Activated CD4-positive, alpha-beta memory T cell treated with anti-CD3 and anti-CD28 coated beads, Interleukin-2, amount 10 ng/mL, durations not matched to agents 7 days and 5 days (primary cell): Measurements from ENCODE around the gene PAK6. TPM values are rescaled to one million over a fixed set of nuclear protein-coding genes. Genes with fewer than 3 reads are reported as not detected.

Experiments
- CTCF ChIA-PET: fragments of 350-600 bp; sonication (Branson Sonifier 250); formaldehyde crosslinking; loops from one replicate; lab custom pipeline; 2021; ENCODE audit warnings: antibody characterized with exemption, inconsistent platforms; lab: Charles Lee
- POLR2A ChIA-PET: fragments of 350-600 bp; sonication (Branson Sonifier 250); formaldehyde crosslinking; loops from one replicate; lab custom pipeline; 2021; ENCODE audit warnings: antibody characterized with exemption; lab: Charles Lee
- DNase-seq: peaks from one replicate; pipeline ENCODE4 v3.0.0-alpha.2; 2020
- H3K27ac Mint-ChIP-seq: one replicate; pipeline ENCODE4 v1.8.0; 2021; ENCODE audit warnings: mild to moderate bottlenecking, mixed read lengths
- H3K27me3 Mint-ChIP-seq: one replicate; pipeline ENCODE4 v1.8.0; 2021; ENCODE audit warnings: mixed read lengths
- H3K36me3 Mint-ChIP-seq: one replicate; pipeline ENCODE4 v1.8.0; 2021; ENCODE audit warnings: low read depth, mixed read lengths
- H3K4me1 Mint-ChIP-seq: one replicate; pipeline ENCODE4 v1.8.0; 2021; ENCODE audit warnings: mixed read lengths
- H3K4me3 Mint-ChIP-seq: one replicate; pipeline ENCODE4 v1.8.0; 2021; ENCODE audit warnings: mild to moderate bottlenecking, mixed read lengths
- H3K9me3 Mint-ChIP-seq: one replicate; pipeline ENCODE4 v1.8.0; 2021; ENCODE audit warnings: mixed read lengths
- total RNA-seq, 2 experiments: library from RNA; stranded (reverse); gene quantifications; one replicate each; pipeline ENCODE4 v1.2.3, GENCODE V29; 2021

The PAK6 gene
- total RNA-seq, 2 experiments from 2014 or later: 0.20 to 0.65 TPM

- no peak for DNase-seq
- no peak overlapping the region for H3K4me3 Mint-ChIP-seq
- no peak overlapping the region for H3K27ac Mint-ChIP-seq
- H3K4me1 Mint-ChIP-seq: peaks cover 3% of the 10 kb centered on the region
- no peaks in the 10 kb centered on the region for H3K9me3 Mint-ChIP-seq
- peaks cover 35% of the 10 kb centered on the region for H3K27me3 Mint-ChIP-seq
- CTCF ChIA-PET: interaction anchor here (1.2 to 10.3 kb wide), 10 partner anchors 12 to 489 kb away, joined by 3 to 262 read pairs (median 10); partner anchors contain the start of gene PLCB2
- POLR2A ChIA-PET: interaction anchor here (1.0 kb wide), 1 partner anchor 229 kb away, joined by 4 read pairs; no protein-coding TSS in a partner anchor
- H3K36me3 Mint-ChIP-seq: no peaks in the 10 kb centered on the region
Measured at GRCh38 chr15:40275954-40276353, 37.1 kb downstream of the PAK6 start.

- no peak for DNase-seq
- Mint-ChIP-seq H3K4me3 (no peak overlapping the region), H3K36me3 (no peaks in the 10 kb centered on the region), H3K27me3 (peaks cover 40% of the 10 kb centered on the region), H3K4me1 (peaks cover 3% of the 10 kb centered on the region), H3K27ac (no peak overlapping the region), H3K9me3 (no peaks in the 10 kb centered on the region)
- POLR2A ChIA-PET: interaction anchor here (1.0 kb wide), 1 partner anchor 230 kb away, joined by 4 read pairs; no protein-coding TSS in a partner anchor
- CTCF ChIA-PET: interaction anchor here (1.4 to 10.3 kb wide), 4 partner anchors 32 to 230 kb away, joined by 3 to 262 read pairs (median 122); partner anchors contain the start of gene PLCB2
Measured at GRCh38 chr15:40276927-40277326, 38.1 kb downstream of the PAK6 start.

- Mint-ChIP-seq H3K27me3 (peaks cover 40% of the 10 kb centered on the region), H3K36me3 (no peaks in the 10 kb centered on the region), H3K27ac (no peak overlapping the region), H3K4me3 (no peak overlapping the region), H3K9me3 (no peaks in the 10 kb centered on the region), H3K4me1 (peaks cover 3% of the 10 kb centered on the region)
- CTCF ChIA-PET: interaction anchor here (0.6 to 10.3 kb wide), 6 partner anchors 32 to 230 kb away, joined by 3 to 262 read pairs (median 64); partner anchors contain the start of genes CCDC9B and PLCB2
- POLR2A ChIA-PET: interaction anchor here (0.7 to 1.9 kb wide), 3 partner anchors 31 to 60 kb away, joined by 3 to 8 read pairs (median 4); partner anchors contain the start of gene PLCB2
- DNase-seq: no peak
Measured at GRCh38 chr15:40277471-40277870, 38.6 kb downstream of the PAK6 start.

GRCh38 chr15:40278026-40278425 is 39.2 kb downstream of the PAK6 start:
- Mint-ChIP-seq H3K27me3 (peaks cover 40% of the 10 kb centered on the region), H3K36me3 (no peaks in the 10 kb centered on the region)

DNA sequence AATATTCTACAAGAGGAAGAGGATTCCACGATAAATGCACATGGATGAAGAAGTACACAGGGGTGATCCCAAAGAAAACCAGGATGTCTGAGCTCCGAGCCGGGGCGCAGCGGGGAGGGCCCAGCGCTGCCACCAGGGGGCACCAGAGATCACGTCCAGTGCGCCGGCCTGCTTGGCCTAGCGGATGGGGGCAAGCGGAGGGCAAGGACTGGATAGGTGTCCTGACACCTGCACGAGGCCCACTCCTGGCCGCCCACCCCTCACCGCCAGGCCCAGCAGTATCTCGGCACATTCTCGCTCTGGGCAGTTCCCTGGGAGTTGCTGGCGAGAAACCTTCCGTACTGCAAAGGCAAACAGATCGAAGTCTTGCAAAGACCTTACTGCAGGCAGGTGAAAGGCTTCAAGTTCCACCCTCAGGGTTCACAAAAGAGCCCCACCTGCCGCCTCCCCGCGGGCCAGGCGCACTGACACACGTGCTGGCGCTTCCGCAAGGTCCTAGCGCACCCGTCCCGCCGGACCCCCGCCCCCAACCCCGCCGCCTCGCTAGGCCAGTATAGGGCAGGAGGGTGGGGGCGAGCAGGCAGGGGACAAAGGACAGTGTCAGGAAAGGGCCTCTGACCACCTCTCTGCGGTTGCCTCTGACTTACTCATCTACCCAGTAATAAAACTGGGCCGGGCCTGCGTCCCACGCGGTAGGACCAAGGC is 40.7 kb downstream of the PAK6 start:
- no peaks in the 10 kb centered on the region for H3K9me3 Mint-ChIP-seq
- no peak overlapping the region for H3K4me3 Mint-ChIP-seq
- ChIA-PET POLR2A (interaction anchor here (0.7 to 1.9 kb wide), 8 partner anchors 10 to 232 kb away, joined by 3 to 8 read pairs (median 3); partner anchors contain the start of gene PLCB2), CTCF (interaction anchor here (0.6 to 10.3 kb wide), 42 partner anchors 8 to 494 kb away, joined by 3 to 262 read pairs (median 4); partner anchors contain the start of genes CCDC9B, INAFM2, IVD and PLCB2)
- H3K4me1 Mint-ChIP-seq: peaks cover 3% of the 10 kb centered on the region
- no peaks in the 10 kb centered on the region for H3K36me3 Mint-ChIP-seq
- DNase-seq: peak; percentile 71
- peaks cover 51% of the 10 kb centered on the region for H3K27me3 Mint-ChIP-seq
- no peak overlapping the region for H3K27ac Mint-ChIP-seq

More at GRCh38 chr15:40278026-40278425, 39.2 kb downstream of the PAK6 start:
- no peak for DNase-seq
- no peak overlapping the region for H3K27ac Mint-ChIP-seq
- CTCF ChIA-PET: interaction anchor here (0.6 to 10.3 kb wide), 8 partner anchors 31 to 231 kb away, joined by 3 to 262 read pairs (median 8); partner anchors contain the start of genes CCDC9B, INAFM2 and PLCB2
- POLR2A ChIA-PET: interaction anchor here (0.7 to 1.9 kb wide), 5 partner anchors 11 to 76 kb away, joined by 3 to 8 read pairs (median 3); partner anchors contain the start of gene PLCB2
- H3K4me3 Mint-ChIP-seq: no peak overlapping the region
- H3K4me1 Mint-ChIP-seq: peaks cover 3% of the 10 kb centered on the region
- no peaks in the 10 kb centered on the region for H3K9me3 Mint-ChIP-seq

DNA sequence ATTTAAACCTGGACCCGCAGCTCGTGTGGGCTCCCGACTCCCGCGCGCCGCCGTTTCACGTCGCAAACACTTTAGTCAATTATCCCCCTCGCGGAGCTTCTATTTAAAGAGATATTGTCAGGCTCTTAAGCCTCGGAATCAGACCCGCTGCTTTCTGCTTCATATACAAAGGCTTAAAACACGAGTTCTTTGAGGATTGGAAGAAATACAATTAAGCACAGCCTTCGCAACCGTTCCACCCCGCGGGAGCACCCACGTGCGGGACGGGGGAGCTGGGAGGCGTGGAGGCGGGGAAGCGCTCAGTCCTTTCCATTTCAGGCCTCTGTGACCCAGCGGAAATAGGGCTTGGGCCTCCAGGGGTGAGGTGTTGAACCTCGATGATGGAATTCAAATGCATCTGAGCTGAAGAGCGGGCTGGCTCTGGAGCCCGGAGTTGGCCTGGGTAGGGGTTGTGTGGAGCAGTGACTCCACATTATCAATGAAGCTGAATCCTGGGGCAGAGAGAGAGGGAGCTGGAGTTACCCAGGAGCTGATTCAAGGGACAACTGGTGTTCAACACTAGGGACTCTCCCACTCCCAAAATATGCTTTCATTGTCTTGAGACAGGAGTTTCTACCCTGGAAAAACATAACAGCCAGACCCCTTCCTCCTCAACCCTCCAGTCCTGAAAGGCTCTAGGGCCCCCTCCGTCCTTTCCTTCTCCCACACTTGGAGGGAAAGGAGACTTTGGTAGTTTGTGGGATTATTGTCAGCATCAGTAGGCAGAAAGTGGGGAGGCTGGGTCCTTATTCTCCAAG is 41.6 kb downstream of the PAK6 start:
- Mint-ChIP-seq H3K9me3 (no peaks in the 10 kb centered on the region), H3K27ac (no peak overlapping the region), H3K4me1 (peaks cover 2% of the 10 kb centered on the region), H3K27me3 (peaks cover 51% of the 10 kb centered on the region), H3K36me3 (no peaks in the 10 kb centered on the region), H3K4me3 (no peak overlapping the region)
- no peak for DNase-seq
- ChIA-PET POLR2A (interaction anchor here (0.7 to 1.4 kb wide), 3 partner anchors 28 to 53 kb away, joined by 3 read pairs; partner anchors contain the start of gene PLCB2), CTCF (interaction anchor here (0.6 to 10.3 kb wide), 12 partner anchors 13 to 229 kb away, joined by 3 to 262 read pairs (median 5); partner anchors contain the start of genes CCDC9B and PLCB2)

DNA sequence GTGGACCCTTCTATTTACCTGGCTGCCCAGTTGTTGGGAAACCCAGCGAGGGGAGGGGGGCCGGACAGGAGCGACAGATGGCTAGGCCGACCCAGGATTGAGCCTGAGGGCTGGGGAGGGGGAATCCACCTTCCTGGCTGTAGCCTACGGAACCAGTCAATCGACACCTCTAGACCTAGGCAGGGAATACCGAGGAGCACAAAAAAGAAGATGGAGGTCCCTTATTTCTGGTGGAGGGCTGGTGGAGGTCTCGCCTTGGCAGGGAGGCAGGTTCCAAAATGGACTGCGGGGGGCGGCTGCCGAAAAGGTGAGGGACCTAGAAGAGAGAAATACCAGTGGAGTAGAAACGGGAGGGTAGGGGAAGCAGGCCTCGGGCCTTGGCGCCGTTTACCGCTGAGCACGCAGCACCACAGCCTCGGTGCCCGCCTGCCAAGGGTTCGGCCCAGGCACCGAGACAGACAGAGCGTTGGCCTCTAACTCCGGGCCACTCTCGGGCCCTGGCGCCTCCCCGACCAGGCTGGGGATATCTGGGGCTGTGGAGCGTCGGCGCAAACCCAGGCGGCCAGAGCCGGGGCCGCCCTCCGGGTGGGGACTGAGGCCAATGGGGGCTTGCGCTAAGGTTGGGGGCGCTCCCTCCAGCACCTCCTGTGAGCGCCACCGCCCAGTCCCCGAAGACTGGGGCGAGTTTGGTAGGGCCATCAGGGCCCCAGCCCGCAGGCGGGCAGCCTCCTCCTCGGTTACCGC is 42.4 kb downstream of the PAK6 start:
- DNase-seq: no peak
- Mint-ChIP-seq H3K4me1 (peaks cover 2% of the 10 kb centered on the region), H3K27me3 (peaks cover 51% of the 10 kb centered on the region), H3K27ac (no peak overlapping the region), H3K4me3 (peak overlapping the region; percentile 38), H3K9me3 (no peaks in the 10 kb centered on the region), H3K36me3 (peaks cover 3% of the 10 kb centered on the region)
- CTCF ChIA-PET: interaction anchor here (1.0 to 10.3 kb wide), 7 partner anchors 28 to 141 kb away, joined by 3 to 262 read pairs (median 20); partner anchors contain the start of genes CCDC9B and PLCB2
- POLR2A ChIA-PET: interaction anchor here (1.3 to 1.4 kb wide), 2 partner anchors 31 to 52 kb away, joined by 3 read pairs; no protein-coding TSS in a partner anchor

- Mint-ChIP-seq H3K9me3 (no peaks in the 10 kb centered on the region), H3K36me3 (peaks cover 3% of the 10 kb centered on the region), H3K27ac (no peak overlapping the region), H3K4me3 (no peak overlapping the region), H3K27me3 (peaks cover 47% of the 10 kb centered on the region), H3K4me1 (peaks cover 2% of the 10 kb centered on the region)
- POLR2A ChIA-PET: no interaction called here
- DNase-seq: no peak
- CTCF ChIA-PET: no interaction called here
Measured at GRCh38 chr15:40281801-40282146, 42.9 kb downstream of the PAK6 start.

DNA sequence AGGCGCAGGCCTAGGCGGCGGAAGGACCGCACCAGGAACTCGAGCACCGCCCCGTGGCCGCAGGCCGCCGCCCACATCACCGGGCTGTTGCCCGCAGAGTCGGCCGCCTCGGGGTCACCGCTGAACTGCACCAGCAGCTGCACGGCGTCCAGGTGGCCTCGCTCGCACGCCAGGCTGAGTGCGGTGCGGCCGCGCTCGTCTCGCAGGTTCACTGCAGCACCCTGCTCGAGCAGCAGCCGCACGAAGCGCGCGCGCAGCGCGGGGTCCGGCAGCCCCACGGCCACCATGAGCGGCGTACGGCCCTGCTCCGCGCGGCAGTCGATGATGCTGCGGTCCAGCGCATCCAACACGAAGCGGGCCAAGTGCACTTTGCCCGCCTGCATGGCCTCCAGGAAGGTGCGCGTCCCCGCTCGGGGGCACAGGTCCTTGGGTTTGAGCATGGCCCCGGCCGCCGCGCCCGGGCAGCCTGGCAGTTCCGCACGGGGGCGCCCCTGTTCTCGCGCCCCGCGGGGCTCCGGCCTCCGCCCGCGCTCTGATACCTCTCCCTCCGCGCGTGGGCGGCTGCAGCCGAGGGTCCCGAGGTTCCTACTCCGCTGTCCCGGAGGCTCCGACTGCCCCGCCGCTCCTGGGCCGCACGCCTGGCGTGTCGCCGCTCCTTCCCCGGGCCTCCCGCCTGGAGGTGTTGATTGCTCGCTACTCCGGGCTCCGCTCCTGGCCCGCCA is 43.4 kb downstream of the PAK6 start:
- peak; percentile 59 for DNase-seq
- Mint-ChIP-seq H3K27ac (no peak overlapping the region), H3K4me3 (peak overlapping the region; percentile 51), H3K9me3 (no peaks in the 10 kb centered on the region), H3K27me3 (peaks cover 45% of the 10 kb centered on the region), H3K4me1 (peaks cover 1% of the 10 kb centered on the region), H3K36me3 (peaks cover 3% of the 10 kb centered on the region)
- CTCF ChIA-PET: interaction anchor here (0.7 to 2.2 kb wide), 4 partner anchors 8 to 56 kb away, joined by 3 to 10 read pairs (median 4); no protein-coding TSS in a partner anchor
- POLR2A ChIA-PET: interaction anchor here (1.4 to 1.5 kb wide), 2 partner anchors 25 to 26 kb away, joined by 3 to 6 read pairs; partner anchors contain the start of gene PLCB2

DNA sequence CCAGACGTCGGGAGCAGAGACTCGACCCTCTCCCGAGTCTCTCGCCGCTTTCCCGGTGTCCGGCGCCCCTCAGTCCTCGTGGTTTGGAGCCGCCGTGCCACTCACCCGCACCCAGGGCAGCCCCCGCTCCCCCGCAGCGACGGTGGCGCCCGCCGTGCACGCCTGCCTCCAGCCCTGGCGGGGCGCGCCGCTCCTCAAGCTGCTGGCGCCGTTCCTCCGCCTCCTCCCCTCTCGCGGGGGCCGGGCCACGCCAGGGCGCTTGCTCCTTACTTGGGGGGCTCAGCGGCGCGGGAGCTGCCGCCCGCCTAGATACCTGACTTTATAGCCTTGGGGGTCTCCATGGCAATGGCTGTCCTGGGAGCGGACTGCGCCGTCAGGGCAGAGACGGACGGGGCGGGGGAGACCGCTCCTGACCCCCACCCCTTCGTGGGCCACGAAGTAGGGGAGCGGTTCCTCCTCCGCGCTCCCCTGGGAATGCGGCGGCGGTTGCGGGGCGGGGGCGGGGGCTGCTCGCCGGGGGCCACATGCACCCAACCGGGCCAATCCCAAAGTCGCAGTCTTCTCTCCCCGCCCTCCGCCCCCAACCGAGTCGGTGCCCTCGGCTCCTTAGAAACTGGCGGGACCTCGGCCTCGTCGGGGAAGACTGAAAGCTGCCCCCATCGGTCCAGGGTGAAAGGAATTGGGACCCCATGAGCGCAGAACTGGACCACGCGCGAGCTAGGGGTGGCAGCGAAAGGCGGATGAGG is 44.2 kb downstream of the PAK6 start, which contains the start of gene ANKRD63:
ANKRD63 (minus strand) TSS at position 196 of the 746 bp plus-strand sequence. CDS start 478 bp downstream, outside the sequence.
- no peaks in the 10 kb centered on the region for H3K4me1 Mint-ChIP-seq
- H3K27ac Mint-ChIP-seq: no peak within 1 kb of the TSS
- POLR2A ChIA-PET: interaction anchor here (0.6 to 1.5 kb wide), 6 partner anchors 9 to 184 kb away, joined by 3 to 6 read pairs (median 3); partner anchors contain the start of gene PLCB2
- DNase-seq: peak; percentile 36
- peak within 1 kb of the TSS; percentile 51 for H3K4me3 Mint-ChIP-seq
- CTCF ChIA-PET: interaction anchor here (0.7 to 2.2 kb wide), 7 partner anchors 9 to 55 kb away, joined by 3 to 10 read pairs (median 5); partner anchors contain the start of genes INAFM2 and PLCB2
- no peaks in the 10 kb centered on the region for H3K9me3 Mint-ChIP-seq
- H3K27me3 Mint-ChIP-seq: peaks cover 40% of the 10 kb centered on the region
- peaks cover 3% of the 10 kb centered on the region for H3K36me3 Mint-ChIP-seq
